ENCODE measurements around the gene PRR15L.
"Not testable (repeated sequence)": the region's sequence is repeated elsewhere in the genome, so short reads cannot be mapped to it uniquely, and the experiment has no call there.

Gene PRR15L

GRCh38 chr17:47957591-47958490 is at the start of gene PRR15L:
TSS of gene PRR15L (minus strand) at chr17:47957883. CDS start at chr17:47953234, 4,649 bp downstream.
- DNase-seq = no peak

GRCh38 chr17:48006936-48007709 is 49.4 kb upstream of the PRR15L start:
- no peak for DNase-seq

- DNase-seq = no peak
Observed at GRCh38 chr17:48004983-48005382, 47.3 kb upstream of the PRR15L start.

- DNase-seq = no peak
Observed at GRCh38 chr17:48003417-48004151, 45.9 kb upstream of the PRR15L start.

- no peak for DNase-seq
Observed at GRCh38 chr17:48002916-48003416, 45.3 kb upstream of the PRR15L start.

- no peak for DNase-seq
Observed at GRCh38 chr17:48002266-48002915, 44.7 kb upstream of the PRR15L start.

- DNase-seq = not testable (repeated sequence)
Observed at GRCh38 chr17:48001657-48002056, 44.0 kb upstream of the PRR15L start.

GRCh38 chr17:48001197-48001596 is 43.5 kb upstream of the PRR15L start:
- DNase-seq = no peak

- DNase-seq = no peak
Observed at GRCh38 chr17:47999582-47999981, 41.9 kb upstream of the PRR15L start.

GRCh38 chr17:47998044-47998443 is 40.4 kb upstream of the PRR15L start:
- DNase-seq = no peak

- no peak for DNase-seq
Observed at GRCh38 chr17:47997586-47997985, 39.9 kb upstream of the PRR15L start.

- DNase-seq = no peak
Observed at GRCh38 chr17:47996201-47996600, 38.5 kb upstream of the PRR15L start.

GRCh38 chr17:47995241-47995935 is 37.7 kb upstream of the PRR15L start:
- DNase-seq = no peak

GRCh38 chr17:47994724-47995123 is 37.0 kb upstream of the PRR15L start:
- no peak for DNase-seq

GRCh38 chr17:47993964-47994363 is 36.3 kb upstream of the PRR15L start:
- no peak for DNase-seq

- DNase-seq = no peak
Observed at GRCh38 chr17:47993031-47993564, 35.4 kb upstream of the PRR15L start.

- DNase-seq = no peak
Observed at GRCh38 chr17:47992216-47992615, 34.5 kb upstream of the PRR15L start.

GRCh38 chr17:47990962-47991731 is 33.5 kb upstream of the PRR15L start:
- no peak for DNase-seq

- no peak for DNase-seq
Observed at GRCh38 chr17:47989700-47990099, 32.0 kb upstream of the PRR15L start.

GRCh38 chr17:47989159-47989558 is 31.5 kb upstream of the PRR15L start:
- DNase-seq = no peak

- not testable (repeated sequence) for DNase-seq
Observed at GRCh38 chr17:47988445-47988844, 30.8 kb upstream of the PRR15L start.

Measured in activated CD4-positive, CD25-positive, alpha-beta regulatory T cell (primary cell).